GM18499 (cell line): ENCODE results near the gene GIN1.
"Not testable (repeated sequence)": the region's sequence is repeated elsewhere in the genome, so short reads cannot be mapped to it uniquely, and the experiment has no call there.

Experiments used
- ATAC-seq: cut with Tn5 transposase; IDR thresholded peaks from one replicate; pipeline ENCODE4 v1.9.1; 2021; ENCODE audit warnings: moderate number of reproducible peaks; ENCODE audit not compliant: insufficient read depth, unreplicated experiment

Gene GIN1

GRCh38 chr5:103112910-103113309 lies 7.0 kb downstream of the GIN1 start:
- no peak for ATAC-seq

GRCh38 chr5:103111468-103111867 lies 8.5 kb downstream of the GIN1 start:
- no peak for ATAC-seq

DNA sequence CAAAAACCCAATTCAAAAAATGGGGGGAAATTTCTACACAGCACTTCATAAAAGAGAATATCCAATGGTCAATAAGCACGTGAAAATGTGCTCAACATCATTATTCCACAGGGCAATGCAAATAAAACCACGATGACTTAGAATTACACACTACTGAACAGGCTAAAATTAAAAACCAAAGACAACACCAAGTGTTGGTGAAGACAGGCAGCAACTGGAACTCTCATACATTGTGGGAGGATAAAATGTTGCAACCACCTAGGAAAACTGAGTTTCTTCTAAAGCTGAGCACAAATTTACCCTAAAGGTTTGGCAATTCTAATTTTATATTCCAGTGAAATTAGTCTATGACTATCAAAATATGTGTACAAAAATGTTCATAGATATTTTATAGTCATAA lies 9.5 kb downstream of the GIN1 start:
- ATAC-seq, result no peak

DNA sequence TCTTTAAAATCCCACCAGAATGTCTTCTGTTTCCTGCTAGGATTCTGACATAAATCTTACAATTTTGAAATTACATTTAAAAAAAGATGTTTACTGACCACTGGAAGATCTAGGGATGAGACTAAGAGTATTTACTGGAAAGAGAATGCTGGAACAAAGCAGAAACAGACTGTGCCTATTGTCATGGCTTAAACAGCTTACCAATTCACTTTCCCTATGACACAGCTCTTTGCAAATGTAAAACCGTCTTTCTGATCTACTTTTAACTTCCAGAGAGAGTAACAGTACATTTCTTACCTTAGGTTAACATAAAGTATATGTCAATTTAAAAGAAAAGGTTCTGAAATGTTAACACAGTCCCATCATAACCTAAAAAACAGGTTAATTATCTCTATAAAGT lies 10.7 kb downstream of the GIN1 start:
- no peak for ATAC-seq

- no peak for ATAC-seq
Observed at GRCh38 chr5:103108086-103108485, 11.9 kb downstream of the GIN1 start.

DNA sequence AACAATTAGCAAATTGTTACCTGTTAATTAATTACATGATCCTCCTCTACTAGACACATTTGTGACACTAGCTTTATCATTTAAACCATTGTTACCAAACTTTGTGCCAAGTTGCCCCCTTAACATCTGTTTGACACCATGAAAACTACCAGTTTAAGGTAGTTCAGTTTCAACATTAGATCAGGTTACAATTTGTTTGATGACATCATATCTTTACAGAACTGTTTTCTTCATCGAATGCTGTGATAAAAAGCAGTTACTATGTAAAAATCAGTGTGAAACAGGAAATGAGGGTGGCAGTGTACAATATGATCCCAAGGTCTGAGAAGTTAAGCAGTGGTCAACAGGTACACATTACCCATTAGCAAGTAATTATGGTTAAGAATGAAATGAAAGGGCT lies 17.7 kb downstream of the GIN1 start:
- no peak for ATAC-seq

GRCh38 chr5:103101079-103101750 lies 18.7 kb downstream of the GIN1 start:
- no peak for ATAC-seq

GRCh38 chr5:103098993-103099392 lies 20.9 kb downstream of the GIN1 start:
- ATAC-seq, result no peak

- no peak for ATAC-seq
Observed at GRCh38 chr5:103094737-103095136, 25.2 kb downstream of the GIN1 start.

GRCh38 chr5:103093727-103094126 lies 26.2 kb downstream of the GIN1 start:
- no peak for ATAC-seq

DNA sequence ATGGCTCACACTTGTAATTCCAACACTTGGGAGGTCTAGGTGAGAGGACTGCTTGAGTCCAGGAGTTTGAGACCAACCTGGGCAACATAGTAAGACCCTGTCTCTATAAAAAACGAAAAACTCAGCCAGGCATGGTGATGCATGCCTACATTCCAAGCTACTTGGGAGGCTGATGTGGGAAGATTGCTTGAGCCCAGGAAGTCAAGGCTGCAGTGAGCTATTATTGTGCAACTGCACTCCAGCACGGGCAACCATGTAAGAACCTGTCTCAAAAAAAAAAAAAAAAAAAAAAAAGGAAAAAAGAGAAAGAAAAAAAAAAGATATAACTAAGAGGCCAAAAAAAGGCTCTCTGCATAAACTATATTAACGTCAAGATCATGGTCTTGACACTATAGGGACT lies 27.3 kb downstream of the GIN1 start:
- no peak for ATAC-seq

DNA sequence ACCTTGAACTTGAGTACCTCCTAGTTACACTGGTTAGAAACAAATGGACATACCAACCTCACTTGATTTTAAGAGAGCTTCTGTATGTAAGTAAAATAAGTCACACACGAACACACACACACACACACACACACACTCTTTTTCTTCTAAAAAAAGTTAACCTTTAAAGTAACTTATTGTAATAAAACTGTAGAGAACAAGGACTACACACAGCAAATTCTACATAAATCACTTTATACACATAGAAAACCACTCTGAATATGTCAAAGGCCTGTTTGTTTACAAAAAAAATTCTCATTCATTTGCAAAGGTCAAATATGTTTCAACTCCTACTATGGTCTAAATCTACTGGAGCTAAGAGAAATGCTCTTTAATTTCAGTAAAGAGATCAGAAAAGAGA lies 29.1 kb downstream of the GIN1 start:
- ATAC-seq, result no peak

- ATAC-seq, result no peak
Observed at GRCh38 chr5:103089272-103089671, 30.7 kb downstream of the GIN1 start.

- ATAC-seq, result no peak
Observed at GRCh38 chr5:103086547-103086946, 33.4 kb downstream of the GIN1 start.

GRCh38 chr5:103079796-103080195 lies 40.1 kb downstream of the GIN1 start:
- no peak for ATAC-seq

DNA sequence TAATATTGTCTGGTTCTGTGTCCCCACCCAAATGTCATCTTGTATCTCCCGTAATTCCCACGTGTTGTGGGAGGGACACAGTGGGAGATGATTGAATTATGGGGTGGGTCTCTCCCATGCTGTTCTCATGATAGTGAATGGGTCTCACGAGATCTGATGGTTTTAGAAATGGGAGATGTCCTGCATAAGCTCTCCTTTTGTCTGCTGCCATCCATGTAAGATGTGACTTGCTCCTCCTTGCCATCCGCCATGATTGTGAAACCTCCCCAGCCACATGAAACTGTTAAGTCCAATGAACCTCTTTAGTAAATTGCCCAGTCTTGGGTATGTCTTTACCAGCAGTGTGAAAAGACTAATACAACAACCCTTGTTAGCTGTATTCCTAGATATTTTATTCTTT lies 44.5 kb downstream of the GIN1 start:
- ATAC-seq, result no peak

- not testable (repeated sequence) for ATAC-seq
Observed at GRCh38 chr5:103073500-103073899, 46.4 kb downstream of the GIN1 start.

GRCh38 chr5:103066326-103066725 lies 53.6 kb downstream of the GIN1 start:
- no peak for ATAC-seq

GRCh38 chr5:103060424-103060954 lies 59.4 kb downstream of the GIN1 start:
- ATAC-seq, result no peak

DNA sequence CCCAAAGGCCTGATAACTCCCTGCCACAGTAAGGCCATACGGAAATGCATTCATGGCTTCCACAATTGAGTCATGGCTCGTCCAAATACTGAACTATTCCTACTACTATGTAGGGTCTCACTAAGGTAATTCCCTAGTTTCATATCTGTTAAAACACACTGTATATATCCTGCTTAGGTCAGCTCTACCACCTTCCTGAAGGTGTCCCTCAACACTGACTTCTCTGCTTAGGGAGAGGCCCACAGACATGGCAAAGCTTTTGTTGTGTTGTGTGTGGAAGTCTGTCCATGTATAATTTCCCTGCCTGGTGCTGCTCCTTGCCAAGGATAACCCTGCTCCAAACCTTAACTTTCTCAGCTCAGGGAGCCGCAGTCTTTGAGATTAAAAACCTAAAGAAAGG lies 60.4 kb downstream of the GIN1 start:
- no peak for ATAC-seq

GRCh38 chr5:103057208-103058130 lies 62.5 kb downstream of the GIN1 start:
- no peak for ATAC-seq
